Upper lobe of left lung (tissue), 6 donors: ENCODE results near the gene SPP2. TPM values are rescaled to one million over a fixed set of nuclear protein-coding genes. Genes with fewer than 3 reads are reported as not detected.

Experiments used
- ATAC-seq, 2 donors: fragments of 200-7000 bp; cut with Tn5 transposase; one replicate each; pipeline ENCODE4 v1.9.1; 2022; ENCODE audit warnings: mild to moderate bottlenecking in 2 of 2, moderate library complexity in 2 of 2; ENCODE audit not compliant: low FRiP score in 2 of 2
- DNase-seq, 2 donors: peaks; one replicate each; pipeline ENCODE4 v3.0.0-alpha.2; 2019 to 2020
- H3K27ac ChIP-seq, 4 donors: fragments of 200-600 bp; sonication (generic); one replicate each; pipeline ENCODE4 v1.5.1; 2016 to 2019
- H3K27me3 ChIP-seq, 4 donors: fragments of 200-600 bp; sonication (generic); one replicate each; pipeline ENCODE4 v1.5.1; 2017 to 2019
- H3K36me3 ChIP-seq, 4 donors: fragments of 200-600 bp; sonication (generic); one replicate each; pipeline ENCODE4 v1.5.1; 2016 to 2019
- H3K4me1 ChIP-seq, 4 donors: fragments of 200-600 bp; sonication (generic); one replicate each; pipeline ENCODE4 v1.5.1; 2018 to 2019
- H3K4me3 ChIP-seq, 4 donors: fragments of 200-600 bp; sonication (generic); one replicate each; pipeline ENCODE4 v1.5.1; 2017 to 2019; ENCODE audit warnings: mild to moderate bottlenecking in 2 of 4, moderate library complexity in 1 of 4
- H3K9me3 ChIP-seq, 4 donors: fragments of 200-600 bp; sonication (generic); one replicate each; pipeline ENCODE4 v1.5.1; 2018 to 2019
- CTCF ChIP-seq, 6 experiments: fragments of 450-650 bp in 4 of 6; fragments of 200-600 bp in 2 of 6; sonication (generic) in 2 of 6; IDR thresholded peaks; one replicate each; pipeline ENCODE4 v1.5.1; 2016 to 2019; ENCODE audit warnings: antibody characterized with exemption in 6 of 6
- EP300 ChIP-seq, 4 donors: sonication (generic); formaldehyde crosslinking; IDR thresholded peaks; one replicate each; pipeline ENCODE4 v1.5.1; 2017; ENCODE audit warnings: antibody characterized with exemption in 4 of 4, control low read depth in 2 of 4
- POLR2A ChIP-seq, 4 donors: fragments of 450-650 bp; IDR thresholded peaks; one replicate each; pipeline ENCODE4 v1.5.1; 2016 to 2017; ENCODE audit warnings: antibody characterized with exemption in 4 of 4, mild to moderate bottlenecking in 2 of 4
- POLR2AphosphoS5 ChIP-seq, 2 donors: sonication (generic); formaldehyde crosslinking; IDR thresholded peaks; one replicate each; pipeline ENCODE4 v1.5.1; 2017; ENCODE audit warnings: antibody characterized with exemption in 2 of 2
- WGBS, 2 donors: methylation state at CpG; one replicate each; pipeline ENCODE4 v1.1.5; 2017 to 2018; 5-methylcytosine and 5-hydroxymethylcytosine counted together
- total RNA-seq, 6 donors: library from RNA; depleted of rRNA in 4 of 6; stranded (reverse); fragments of >200 nt in 4 of 6; gene quantifications; one replicate each; pipeline versions ENCODE4 v1.1.0 to v1.2.1, GENCODE V29; 2016 to 2021
- donor health status: DM: no; HTN: no; CAD: no; lungs with moderate emphysema.
- donor health status: DM: no; HTN: yes; CAD: no; lungs with severe emphysema.

SPP2 gene
- total RNA-seq, 6 donors from 2014 or later = not detected

DNA sequence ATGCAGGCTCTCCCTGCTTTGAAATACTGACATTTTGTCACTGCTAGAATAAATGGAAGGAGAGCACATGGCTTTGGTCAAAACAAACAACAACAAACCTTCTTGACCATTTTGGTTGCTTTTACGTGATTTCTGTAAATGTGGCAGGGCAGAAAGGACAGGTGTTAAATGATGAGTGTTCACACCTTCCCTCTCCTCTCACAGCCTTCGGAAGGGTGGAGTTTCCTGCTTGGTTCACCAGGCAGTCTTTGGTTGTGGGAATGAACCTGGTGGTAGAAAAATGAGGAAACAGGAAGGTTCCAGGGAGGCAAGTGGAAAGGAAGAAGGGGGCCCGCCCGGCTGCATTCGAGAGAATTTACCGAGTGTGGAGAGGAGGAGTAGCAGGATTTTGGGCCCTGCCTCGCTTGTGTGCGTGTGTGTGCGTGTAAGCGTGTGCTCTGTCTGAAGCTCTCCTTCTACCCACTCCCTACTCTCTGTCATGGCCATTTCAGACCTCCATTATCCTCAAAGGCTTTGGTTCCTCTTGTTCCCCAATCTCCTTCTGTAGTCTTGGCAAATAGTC lies 23.7 kb upstream of the SPP2 start:
- no peak overlapping the region for H3K27ac ChIP-seq
- no peak for TF ChIP-seq EP300 (IDR thresholded peaks at IDR 0.05)
- TF ChIP-seq POLR2AphosphoS5 (IDR thresholded peaks at IDR 0.05) = no peak
- TF ChIP-seq POLR2A (IDR thresholded peaks at IDR 0.05) = no peak
- WGBS, 2 donors = 75 to 78% methylated on average over 10 of the region's 10 CpGs
- no peaks in the 10 kb centered on the region for H3K27me3 ChIP-seq
- H3K4me1 ChIP-seq = no peaks in the 10 kb centered on the region
- H3K4me3 ChIP-seq = no peak overlapping the region
- no peak for DNase-seq
- H3K9me3 ChIP-seq = no peaks in the 10 kb centered on the region
- H3K36me3 ChIP-seq = no peaks in the 10 kb centered on the region
- no peak for ATAC-seq

DNA sequence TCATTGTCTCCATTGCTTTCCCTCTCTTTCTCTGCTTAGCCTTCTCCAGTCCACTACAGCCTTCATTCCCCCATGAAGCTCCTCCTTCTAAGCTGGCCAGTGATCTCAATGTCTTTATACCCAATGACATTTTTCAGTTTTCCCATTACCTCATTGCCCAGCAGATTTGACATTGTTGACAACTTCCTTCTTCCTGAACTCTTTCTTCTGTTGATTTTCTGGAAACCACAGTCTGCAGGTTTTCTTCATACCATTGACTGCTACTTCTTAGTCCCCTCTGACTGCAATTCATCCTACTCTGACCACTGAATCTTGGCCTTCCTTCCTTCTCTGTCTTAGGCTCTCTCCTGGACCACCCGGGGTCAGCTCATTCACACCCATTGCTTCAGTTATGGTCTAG lies 22.9 kb upstream of the SPP2 start:
- WGBS, 2 donors = 80 to 82% methylated on average over 1 of the region's 1 CpG
- Histone ChIP-seq H3K4me3 (no peak overlapping the region), H3K27me3 (no peaks in the 10 kb centered on the region), H3K4me1 (no peaks in the 10 kb centered on the region), H3K36me3 (no peaks in the 10 kb centered on the region), H3K27ac (no peak overlapping the region), H3K9me3 (no peaks in the 10 kb centered on the region)
- DNase-seq (no peak), ATAC-seq (no peak)
- TF ChIP-seq POLR2AphosphoS5 (IDR thresholded peaks at IDR 0.05) (no peak), POLR2A (IDR thresholded peaks at IDR 0.05) (no peak), CTCF (IDR thresholded peaks at IDR 0.05) (no peak), EP300 (IDR thresholded peaks at IDR 0.05) (no peak)

DNA sequence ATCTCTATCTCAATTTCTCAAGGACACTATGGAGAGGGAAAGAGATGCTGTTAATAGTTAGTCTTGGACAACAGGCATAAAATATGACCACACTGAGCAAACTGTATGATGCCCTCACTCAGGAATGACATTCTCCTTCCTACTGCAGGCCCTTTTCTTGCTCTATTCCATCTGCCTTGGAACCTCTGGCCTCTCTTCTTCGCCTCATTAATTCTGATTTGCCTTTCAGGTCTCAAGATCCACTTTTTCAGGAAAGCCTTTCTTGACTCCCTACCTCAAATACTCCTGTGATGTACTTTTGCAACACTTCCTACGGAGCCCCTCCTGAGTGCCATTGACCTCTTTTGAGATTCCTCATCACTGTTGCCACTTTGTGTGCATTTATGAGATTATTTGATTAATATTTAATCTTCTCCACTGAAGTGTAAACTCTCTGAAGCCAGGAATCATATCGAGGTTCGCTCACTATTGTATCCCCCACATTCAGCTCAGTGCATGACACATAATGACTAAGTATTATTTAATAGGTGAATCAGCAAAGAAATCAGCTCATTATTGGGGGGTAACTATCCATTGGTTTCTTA lies 21.3 kb upstream of the SPP2 start:
- TF ChIP-seq CTCF (IDR thresholded peaks at IDR 0.05) (no peak), POLR2AphosphoS5 (IDR thresholded peaks at IDR 0.05) (no peak), EP300 (IDR thresholded peaks at IDR 0.05) (no peak), POLR2A (IDR thresholded peaks at IDR 0.05) (no peak)
- Histone ChIP-seq H3K4me1 (no peaks in the 10 kb centered on the region), H3K9me3 (peaks cover 0 to 2% (median 0%) of the 10 kb centered on the region in 4 donors), H3K27ac (no peak overlapping the region), H3K36me3 (no peaks in the 10 kb centered on the region), H3K27me3 (no peaks in the 10 kb centered on the region), H3K4me3 (no peak overlapping the region)
- ATAC-seq = no peak
- WGBS, 2 donors = 60 to 74% methylated on average over 4 of the region's 4 CpGs
- no peak for DNase-seq

DNA sequence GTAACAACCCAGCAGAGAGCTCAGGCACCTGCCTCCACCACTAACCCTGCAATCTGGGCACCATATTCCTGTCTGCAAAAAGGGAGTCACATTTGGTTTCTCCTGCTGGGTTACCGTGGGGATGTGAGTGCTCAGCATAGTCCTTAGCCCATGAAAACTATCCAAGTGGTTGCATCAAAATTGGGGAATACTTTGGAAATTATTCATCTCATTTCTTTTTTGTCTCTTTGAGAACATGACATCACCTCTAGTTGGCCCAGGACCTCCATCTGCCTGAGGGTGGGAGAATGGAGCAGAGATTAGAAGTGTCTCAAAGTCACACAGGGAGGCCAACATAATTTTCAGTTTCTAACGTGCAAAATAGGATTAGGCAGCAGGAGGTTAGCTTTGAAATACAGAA lies 19.3 kb upstream of the SPP2 start:
- no peak overlapping the region for H3K4me3 ChIP-seq
- TF ChIP-seq CTCF (IDR thresholded peaks at IDR 0.05) (no peak), EP300 (IDR thresholded peaks at IDR 0.05) (no peak), POLR2A (IDR thresholded peaks at IDR 0.05) (no peak), POLR2AphosphoS5 (IDR thresholded peaks at IDR 0.05) (no peak)
- peaks cover 0 to 7% (median 0%) of the 10 kb centered on the region in 4 donors for H3K9me3 ChIP-seq
- WGBS, 2 donors = 53 to 54% methylated on average over 2 of the region's 2 CpGs
- H3K27me3 ChIP-seq = no peaks in the 10 kb centered on the region
- ATAC-seq (peak in 1 of 2 donors; percentile 56), DNase-seq (no peak)
- no peak overlapping the region for H3K27ac ChIP-seq
- H3K4me1 ChIP-seq = no peaks in the 10 kb centered on the region
- H3K36me3 ChIP-seq = no peaks in the 10 kb centered on the region

DNA sequence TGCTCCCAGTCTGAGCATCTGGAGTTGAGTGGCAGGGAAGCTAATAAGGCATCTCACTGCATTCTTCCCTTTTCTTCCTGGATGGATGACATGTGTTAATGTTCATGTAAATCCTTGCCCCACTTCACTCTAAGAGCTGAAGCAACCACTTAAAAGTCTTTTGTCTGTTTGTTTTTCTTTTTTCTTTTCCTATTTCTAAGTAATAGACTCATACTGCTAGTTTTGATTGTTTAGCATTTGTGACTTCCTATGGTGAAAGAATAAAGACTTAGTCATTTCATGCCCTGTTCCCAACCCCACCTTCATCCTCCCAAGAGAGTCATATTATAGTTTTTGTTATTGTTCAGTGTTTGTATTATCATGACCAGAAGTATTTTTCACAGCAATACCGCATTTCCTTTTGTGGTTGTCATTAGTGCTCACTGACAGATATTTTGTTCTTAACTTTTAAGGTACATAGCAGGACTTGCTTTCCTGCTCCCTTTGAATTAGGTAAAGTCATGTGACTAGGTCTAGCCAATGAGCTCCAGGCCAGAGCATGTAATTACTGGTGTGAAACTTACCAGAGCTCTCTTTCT lies 18.1 kb upstream of the SPP2 start:
- H3K4me1 ChIP-seq = no peaks in the 10 kb centered on the region
- 61 to 65% methylated on average over 1 of the region's 1 CpG for WGBS, 2 donors
- peaks cover 0 to 12% (median 0%) of the 10 kb centered on the region in 4 donors for H3K9me3 ChIP-seq
- TF ChIP-seq POLR2AphosphoS5 (IDR thresholded peaks at IDR 0.05) (no peak), POLR2A (IDR thresholded peaks at IDR 0.05) (no peak), CTCF (IDR thresholded peaks at IDR 0.05) (no peak), EP300 (IDR thresholded peaks at IDR 0.05) (no peak)
- no peak overlapping the region for H3K4me3 ChIP-seq
- H3K27ac ChIP-seq = no peak overlapping the region
- H3K36me3 ChIP-seq = no peaks in the 10 kb centered on the region
- no peak for ATAC-seq
- no peaks in the 10 kb centered on the region for H3K27me3 ChIP-seq
- DNase-seq = peak in 1 of 2 donors; percentile 32
